Measurements from ENCODE around the gene UBAP2L. TPM values are rescaled to one million over a fixed set of nuclear protein-coding genes. Genes with fewer than 3 reads are reported as not detected.

The UBAP2L gene
- total and polyA plus RNA-seq, 10 of the 15 experiments (the other 5 are each of a cell fraction or from before 2014, with no cell fraction given) = 49.9 to 198 (median 152) TPM

- SMC1A ChIA-PET (ENCODE audit: uncharacterized antibody, unreplicated experiment) = no interaction called here
- Histone ChIP-seq H3K79me2 (ENCODE audit: control insufficient read depth, insufficient read depth, low read length) (peaks cover 5% of the 10 kb centered on the region), H3K36me3 (ENCODE audit: control insufficient read depth in 2 of 2, insufficient read depth in 2 of 2, low read length in 1 of 2) (peaks cover 8 to 28% of the 10 kb centered on the region in 2 experiments), H3K4me3 (no peak overlapping the region), H3K9ac (ENCODE audit: control insufficient read depth, insufficient read depth, low read length) (no peak overlapping the region), H3K4me1 (ENCODE audit: control insufficient read depth, insufficient read depth, low read length) (no peaks in the 10 kb centered on the region), H4K20me1 (ENCODE audit: control insufficient read depth, insufficient read depth) (no peaks in the 10 kb centered on the region; the same call in 1 of the 2 replicates), H3K4me2 (ENCODE audit: control insufficient read depth, insufficient read depth) (no peak overlapping the region), H3K9me3 (replicated peaks; ENCODE audit: control insufficient read depth, insufficient read depth, low read length) (no peaks in the 10 kb centered on the region), H3K27ac (ENCODE audit: control insufficient read depth, insufficient read depth) (no peak overlapping the region), H3K27me3 (replicated peaks in 1 of 2; ENCODE audit: control insufficient read depth in 2 of 2, insufficient read depth in 2 of 2, low read length in 1 of 2) (no peaks in the 10 kb centered on the region), H2AFZ (ENCODE audit: control insufficient read depth, low read depth, low read length) (no peak overlapping the region)
- CTCF ChIA-PET = interaction anchor here (1.6 kb wide), 1 partner anchor 123 kb away, joined by 6 read pairs; no protein-coding TSS in a partner anchor
- WGBS (ENCODE audit: insufficient coverage, insufficient replicate concordance, low lambda C conversion rate, missing lambda C conversion rate) = 97% methylated on average over 10 of the region's 10 CpGs
- POLR2A ChIA-PET = no interaction called here
- ATAC-seq (no peak), FAIRE-seq (no peak), DNase-seq (ENCODE audit: low read depth, low spot score) (no peak)
- TF ChIP-seq, protein P1, sequence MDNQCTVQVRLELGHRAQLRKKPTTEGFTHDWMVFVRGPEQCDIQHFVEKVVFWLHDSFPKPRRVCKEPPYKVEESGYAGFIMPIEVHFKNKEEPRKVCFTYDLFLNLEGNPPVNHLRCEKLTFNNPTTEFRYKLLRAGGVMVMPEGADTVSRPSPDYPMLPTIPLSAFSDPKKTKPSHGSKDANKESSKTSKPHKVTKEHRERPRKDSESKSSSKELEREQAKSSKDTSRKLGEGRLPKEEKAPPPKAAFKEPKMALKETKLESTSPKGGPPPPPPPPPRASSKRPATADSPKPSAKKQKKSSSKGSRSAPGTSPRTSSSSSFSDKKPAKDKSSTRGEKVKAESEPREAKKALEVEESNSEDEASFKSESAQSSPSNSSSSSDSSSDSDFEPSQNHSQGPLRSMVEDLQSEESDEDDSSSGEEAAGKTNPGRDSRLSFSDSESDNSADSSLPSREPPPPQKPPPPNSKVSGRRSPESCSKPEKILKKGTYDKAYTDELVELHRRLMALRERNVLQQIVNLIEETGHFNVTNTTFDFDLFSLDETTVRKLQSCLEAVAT (IDR thresholded peaks at IDR 0.05) = no peak
- TF ChIP-seq ESRRA (IDR thresholded peaks at IDR 0.05; ENCODE audit: low read length) (no peak), PAX8 (IDR thresholded peaks at IDR 0.05) (no peak), PAX5 (IDR thresholded peaks at IDR 0.05; ENCODE audit: borderline replicate concordance, low read depth, low read length) (no peak), ZNF24 (IDR thresholded peaks at IDR 0.05) (no peak), HDAC2 (IDR thresholded peaks at IDR 0.05) (no peak), TARDBP (IDR thresholded peaks at IDR 0.05; ENCODE audit: borderline replicate concordance) (no peak), YBX1 (IDR thresholded peaks at IDR 0.05) (no peak), ASH2L (IDR thresholded peaks at IDR 0.05; ENCODE audit: borderline replicate concordance, low read depth) (no peak), ZSCAN29 (IDR thresholded peaks at IDR 0.05) (no peak), KLF5 (IDR thresholded peaks at IDR 0.05; ENCODE audit: partially characterized antibody) (no peak), NR2F1 (conservative IDR thresholded peaks at IDR 0.05) (no peak), SMC3 (IDR thresholded peaks at IDR 0.05; ENCODE audit: borderline replicate concordance, low read length) (no peak)
- intact Hi-C loops (cut with micrococcal nuclease; ENCODE audit: unreplicated experiment) = no loop called here
- in situ Hi-C loops (cut with MboI) = no loop called here
- RAD21 ChIA-PET (ENCODE audit: unreplicated experiment) = no interaction called here
- BruUV-seq (replicated peaks) = no TSS peak
These were observed 8.7 kb upstream of the UBAP2L start for GRCh38 chr1:154212083-154212482.
